Vagina (tissue), 2 donors: ENCODE measurements around the gene CNIH3.

Source experiments
- POLR2A ChIP-seq, 2 donors: fragments of 450-650 bp; IDR thresholded peaks; one replicate each; pipeline ENCODE4 v1.6.1; 2017; ENCODE audit warnings: antibody characterized with exemption in 2 of 2, mild to moderate bottlenecking in 2 of 2, moderate library complexity in 2 of 2
- TF ChIP-seq, protein P1 (sequence below), 3 experiments: fragments of 450-650 bp in 2 of 3; fragments of 200-600 bp in 1 of 3; sonication (generic) in 1 of 3; IDR thresholded peaks; one replicate each; pipeline ENCODE4 v1.5.1; 2017 to 2019; ENCODE audit warnings: antibody characterized with exemption in 3 of 3, mild to moderate bottlenecking in 2 of 3, moderate library complexity in 2 of 3

DNA sequence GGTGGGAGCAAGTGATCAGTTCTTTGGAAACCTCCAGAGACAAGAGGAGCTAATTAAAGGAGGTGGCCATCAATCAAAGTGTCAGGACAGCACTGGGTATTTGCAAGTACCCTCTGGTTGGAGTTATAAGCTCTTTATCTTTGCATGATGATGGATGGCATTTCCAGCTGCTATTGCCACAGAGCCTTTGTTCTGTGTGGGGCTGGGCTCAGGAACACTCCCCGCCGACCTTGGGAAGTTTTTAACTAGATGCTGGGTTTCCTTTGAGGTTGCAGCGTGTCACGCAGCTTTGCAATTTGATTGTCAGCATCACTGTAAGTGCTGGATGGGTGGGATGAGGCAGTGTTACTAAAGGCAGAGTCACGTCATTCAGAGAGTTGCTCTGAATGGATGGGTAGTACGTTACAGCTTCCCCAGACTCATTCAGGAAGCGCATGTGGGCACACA, 68.9 kb downstream of the CNIH3 start:
- TF ChIP-seq, protein P1, sequence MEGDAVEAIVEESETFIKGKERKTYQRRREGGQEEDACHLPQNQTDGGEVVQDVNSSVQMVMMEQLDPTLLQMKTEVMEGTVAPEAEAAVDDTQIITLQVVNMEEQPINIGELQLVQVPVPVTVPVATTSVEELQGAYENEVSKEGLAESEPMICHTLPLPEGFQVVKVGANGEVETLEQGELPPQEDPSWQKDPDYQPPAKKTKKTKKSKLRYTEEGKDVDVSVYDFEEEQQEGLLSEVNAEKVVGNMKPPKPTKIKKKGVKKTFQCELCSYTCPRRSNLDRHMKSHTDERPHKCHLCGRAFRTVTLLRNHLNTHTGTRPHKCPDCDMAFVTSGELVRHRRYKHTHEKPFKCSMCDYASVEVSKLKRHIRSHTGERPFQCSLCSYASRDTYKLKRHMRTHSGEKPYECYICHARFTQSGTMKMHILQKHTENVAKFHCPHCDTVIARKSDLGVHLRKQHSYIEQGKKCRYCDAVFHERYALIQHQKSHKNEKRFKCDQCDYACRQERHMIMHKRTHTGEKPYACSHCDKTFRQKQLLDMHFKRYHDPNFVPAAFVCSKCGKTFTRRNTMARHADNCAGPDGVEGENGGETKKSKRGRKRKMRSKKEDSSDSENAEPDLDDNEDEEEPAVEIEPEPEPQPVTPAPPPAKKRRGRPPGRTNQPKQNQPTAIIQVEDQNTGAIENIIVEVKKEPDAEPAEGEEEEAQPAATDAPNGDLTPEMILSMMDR (IDR thresholded peaks at IDR 0.05): no peak
- TF ChIP-seq POLR2A (IDR thresholded peaks at IDR 0.05): no peak
